IMR-90 (cell line): ENCODE measurements around the gene TBC1D22A. TPM values are rescaled to one million over a fixed set of nuclear protein-coding genes. Genes with fewer than 3 reads are reported as not detected.

Experiments used
- ATAC-seq: fragments of 200-7000 bp; cut with Tn5 transposase; 2 replicates; pipeline ENCODE4 v1.9.1; 2020; ENCODE audit warnings: low read depth, mild to moderate bottlenecking, moderate library complexity
- BruUV-seq: library from RNA; stranded (reverse); fragments of 400-500 nt; replicated peaks from 2 replicates; lab custom pipeline; 2021; lab: Mats Ljungman, UMichigan
- CTCF ChIA-PET: fragments of 300-600 bp; formaldehyde crosslinking; extraction: SDS; loops from one replicate; lab custom pipeline; 2021; ENCODE audit warnings: antibody characterized with exemption; lab: Yijun Ruan, JAX
- POLR2A ChIA-PET: fragments of 300-600 bp; sonication (Branson Sonifier 250); formaldehyde crosslinking; loops from one replicate; lab custom pipeline; 2022; ENCODE audit warnings: antibody characterized with exemption; ENCODE audit not compliant: unreplicated experiment; lab: Charles Lee
- DNase-seq: peaks from one replicate; pipeline ENCODE4 v3.0.0; 2013
- H2AFZ ChIP-seq: replicated peaks from 2 replicates; pipeline ENCODE3; 2013; ENCODE audit warnings: low read length, mild to moderate bottlenecking; ENCODE audit not compliant: poor library complexity
- H2AK5ac ChIP-seq: 2 replicates; pipeline ENCODE4 v1.6.1; 2013; ENCODE audit warnings: low read depth, low read length, inconsistent platforms
- H2AK9ac ChIP-seq: replicated peaks from 2 replicates; pipeline ENCODE3; 2013; ENCODE audit warnings: mild to moderate bottlenecking, low read depth, low read length, moderate library complexity; ENCODE audit not compliant: poor library complexity
- H2BK120ac ChIP-seq: 2 replicates; pipeline ENCODE4 v1.6.1; 2013; ENCODE audit warnings: low read depth, low read length, inconsistent platforms
- H2BK15ac ChIP-seq: 3 replicates; pipeline ENCODE4 v1.6.1; 2013; ENCODE audit warnings: low read depth, low read length, inconsistent platforms
- H2BK20ac ChIP-seq: 2 replicates; pipeline ENCODE4 v1.6.1; 2013; ENCODE audit warnings: low read depth, mild to moderate bottlenecking, inconsistent platforms, low read length, moderate library complexity
- H2BK5ac ChIP-seq: 2 replicates; pipeline ENCODE4 v1.6.1; 2013; ENCODE audit warnings: mild to moderate bottlenecking, low read depth, low read length, inconsistent platforms; ENCODE audit not compliant: poor library complexity, severe bottlenecking
- H3K14ac ChIP-seq: replicated peaks from 2 replicates; pipeline ENCODE4 v1.6.1; 2013; ENCODE audit warnings: low read depth, low read length, inconsistent platforms
- H3K18ac ChIP-seq: 2 replicates; pipeline ENCODE4 v1.6.1; 2013; ENCODE audit warnings: low read depth, low read length, control low read depth
- H3K23ac ChIP-seq: 2 replicates; pipeline ENCODE4 v1.6.1; 2013; ENCODE audit warnings: low read depth, low read length, inconsistent platforms
- H3K27ac ChIP-seq: 2 replicates; pipeline ENCODE4 v1.5.1; 2013; ENCODE audit warnings: mild to moderate bottlenecking, control low read depth, low read length; ENCODE audit not compliant: insufficient read depth
- H3K27me3 ChIP-seq: 2 replicates; pipeline ENCODE4 v1.6.1; 2013; ENCODE audit warnings: low read length; ENCODE audit not compliant: control insufficient read depth, insufficient read depth
- H3K36me3 ChIP-seq: 2 replicates; pipeline ENCODE4 v1.6.1; 2013; ENCODE audit warnings: low read length, mixed read lengths; ENCODE audit not compliant: control insufficient read depth, insufficient read depth
- H3K4ac ChIP-seq: 2 replicates; pipeline ENCODE4 v1.6.1; 2013; ENCODE audit warnings: low read depth, low read length, inconsistent platforms
- H3K4me1 ChIP-seq: 2 replicates; pipeline ENCODE4 v1.6.1; 2013; ENCODE audit warnings: low read length, mixed read lengths; ENCODE audit not compliant: control insufficient read depth, insufficient read depth
- H3K4me2 ChIP-seq: 2 replicates; pipeline ENCODE4 v1.6.1; 2013; ENCODE audit warnings: low read depth, mild to moderate bottlenecking, control low read depth, low read length, moderate library complexity
- H3K4me3 ChIP-seq: 2 replicates; pipeline ENCODE4 v1.5.1; 2013; ENCODE audit warnings: low read depth, mild to moderate bottlenecking, control low read depth, low read length, moderate library complexity; ENCODE audit not compliant: insufficient read depth
- H3K56ac ChIP-seq: 2 replicates; pipeline ENCODE4 v1.6.1; 2013; ENCODE audit warnings: low read length, inconsistent platforms; ENCODE audit not compliant: insufficient read depth; ENCODE audit errors: extremely low read depth
- H3K79me1 ChIP-seq, 2 experiments: 2 replicates each; pipeline ENCODE4 v1.6.1; 2013; ENCODE audit warnings: low read length in 2 of 2, inconsistent platforms in 1 of 2, low read depth in 1 of 2
- H3K9ac ChIP-seq: 2 replicates; pipeline ENCODE4 v1.6.1; 2013; ENCODE audit warnings: low read depth, low read length, control low read depth
- H3K9me1 ChIP-seq: 2 replicates; pipeline ENCODE4 v1.6.1; 2013; ENCODE audit warnings: low read length, inconsistent platforms; ENCODE audit not compliant: insufficient read depth
- H3K9me3 ChIP-seq: 2 replicates; pipeline ENCODE4 v1.6.1; 2013; ENCODE audit warnings: low read length; ENCODE audit not compliant: control insufficient read depth, insufficient read depth
- H4K20me1 ChIP-seq: 2 replicates; pipeline ENCODE4 v1.6.1; 2013; ENCODE audit warnings: low read length, inconsistent platforms; ENCODE audit not compliant: insufficient read depth
- H4K5ac ChIP-seq: 2 replicates; pipeline ENCODE4 v1.6.1; 2013; ENCODE audit warnings: mild to moderate bottlenecking, low read depth, low read length, control low read depth
- H4K8ac ChIP-seq, 2 experiments: 2 replicates each; pipeline ENCODE4 v1.6.1; 2013; ENCODE audit warnings: low read depth in 2 of 2, low read length in 2 of 2, control low read depth in 1 of 2, inconsistent platforms in 1 of 2
- H4K91ac ChIP-seq: 2 replicates; pipeline ENCODE4 v1.6.1; 2013; ENCODE audit warnings: low read depth, low read length, inconsistent platforms; ENCODE audit not compliant: insufficient read depth
- BHLHE40 ChIP-seq: fragments of 150-350 bp; IDR thresholded peaks from 2 replicates; pipeline ENCODE4 v1.6.1; 2016; ENCODE audit warnings: mild to moderate bottlenecking, low read depth, low read length
- CEBPB ChIP-seq: IDR thresholded peaks from 2 replicates; pipeline ENCODE4 v1.6.1; 2012; ENCODE audit warnings: low read depth, low read length, improper control_type of control experiment
- CTCF ChIP-seq: conservative IDR thresholded peaks from 2 replicates; pipeline ENCODE4 v1.5.1; 2012; ENCODE audit warnings: mild to moderate bottlenecking, low read depth, low read length, improper control_type of control experiment
- FOS ChIP-seq: fragments of 150-350 bp; IDR thresholded peaks from 2 replicates; pipeline ENCODE4 v1.6.1; 2016; ENCODE audit warnings: low read depth, low read length
- MAFK ChIP-seq: IDR thresholded peaks from 2 replicates; pipeline ENCODE4 v1.6.1; 2012; ENCODE audit warnings: low read depth, low read length, improper control_type of control experiment
- NFE2L2 ChIP-seq: fragments of 150-350 bp; IDR thresholded peaks from 2 replicates; pipeline ENCODE4 v1.6.1; 2016; ENCODE audit warnings: low read depth, mild to moderate bottlenecking, low read length
- RAD21 ChIP-seq: IDR thresholded peaks from 2 replicates; pipeline ENCODE4 v1.6.1; 2012; ENCODE audit warnings: low read length, improper control_type of control experiment
- RFX5 ChIP-seq: IDR thresholded peaks from 2 replicates; pipeline ENCODE4 v1.8.0; 2012; ENCODE audit warnings: low read depth, mild to moderate bottlenecking, low read length, moderate library complexity
- WGBS, 2 experiments: methylation state at CpG; one replicate each; pipeline versions ENCODE4 v1.1.5 to v1.1.7; 2013; ENCODE audit warnings: missing lambda C conversion rate in 2 of 2; ENCODE audit not compliant: insufficient read length in 1 of 2; ENCODE audit errors: extremely low coverage in 2 of 2; 5-methylcytosine and 5-hydroxymethylcytosine counted together
- dilution Hi-C: fragments of 300-500 bp; cut with HindIII; formaldehyde crosslinking; loops from one replicate; pipeline ENCODE4 v1.14.3; 2018; ENCODE audit warnings: low sequenced_read_pairs; ENCODE audit not compliant: unreplicated experiment
- in situ Hi-C: fragments of 300-500 bp; cut with MboI; formaldehyde crosslinking; loops from 3 replicates; pipeline ENCODE4 v1.14.3; 2019; ENCODE audit warnings: low sequenced_read_pairs, inconsistent platforms, mixed read lengths
- intact Hi-C: fragments of 100-400 bp; cut with micrococcal nuclease; formaldehyde crosslinking; loops from 2 replicates; pipeline ENCODE4 v1.10.0; 2022
- polyA plus RNA-seq, 3 experiments: library from polyadenylated mRNA; depleted of rRNA; stranded (reverse); fragments of >200 nt; gene quantifications; 2 replicates each; pipeline ENCODE4 v1.2.3, GENCODE V29; 2012; ENCODE audit warnings: low replicate concordance in 1 of 3
- total RNA-seq: library from RNA; depleted of rRNA; stranded (reverse); fragments of >200 nt; gene quantifications from 2 replicates; pipeline ENCODE4 v1.2.3, GENCODE V29; 2012
- TF ChIP-seq, protein P1 (sequence below): fragments of 150-350 bp; IDR thresholded peaks from 2 replicates; pipeline ENCODE4 v1.6.1; 2017; ENCODE audit warnings: mild to moderate bottlenecking, antibody characterized with exemption, low read length, low read depth

TBC1D22A gene
- total and polyA plus RNA-seq, 2 of the 4 experiments (the other 2 are of a cell fraction): 9.0 to 16.7 TPM

- H4K8ac ChIP-seq: no peak overlapping the region
- H2AK5ac ChIP-seq: no peak overlapping the region
- CTCF ChIA-PET: no interaction called here
- in situ Hi-C loops (no loop called here), dilution Hi-C loops (no loop called here), intact Hi-C loops (no loop called here)
- WGBS, 2 experiments: 40% methylated on average over 4 of the region's 14 CpGs; no CpG with 5 or more reads in 1 of the 2 experiments
- no peaks in the 10 kb centered on the region for H3K27me3 ChIP-seq
- POLR2A ChIA-PET: no interaction called here
- no peak overlapping the region for H4K5ac ChIP-seq
- H2BK120ac ChIP-seq: no peak overlapping the region
- no TSS peak for BruUV-seq
- no peak overlapping the region for H3K27ac ChIP-seq
- no peak overlapping the region for H2AFZ ChIP-seq
- H3K9ac ChIP-seq: no peak overlapping the region
- no peak overlapping the region for H3K18ac ChIP-seq
- peaks cover 22 to 73% of the 10 kb centered on the region in 2 experiments for H3K79me1 ChIP-seq
- H3K14ac ChIP-seq: no peak overlapping the region
- H3K4me2 ChIP-seq: no peak overlapping the region
- H4K91ac ChIP-seq: no peak overlapping the region
- H2AK9ac ChIP-seq: no peak overlapping the region
- no peaks in the 10 kb centered on the region for H3K9me3 ChIP-seq
- H2BK5ac ChIP-seq: no peak overlapping the region
- no peak overlapping the region for H3K4me3 ChIP-seq
- DNase-seq (no peak), ATAC-seq (no peak)
- H3K4me1 ChIP-seq: peaks cover 14% of the 10 kb centered on the region
- peaks cover 1% of the 10 kb centered on the region for H3K36me3 ChIP-seq
- H4K20me1 ChIP-seq: peaks cover 30% of the 10 kb centered on the region
- H2BK20ac ChIP-seq: no peak overlapping the region
- no peak overlapping the region for H3K4ac ChIP-seq
- peaks cover 20% of the 10 kb centered on the region for H3K9me1 ChIP-seq
- H3K23ac ChIP-seq: no peak overlapping the region
- no peak overlapping the region for H2BK15ac ChIP-seq
- H3K56ac ChIP-seq: no peak overlapping the region
- TF ChIP-seq RFX5 (no peak), CEBPB (no peak), NFE2L2 (no peak), BHLHE40 (no peak), FOS (no peak), RAD21 (no peak), MAFK (no peak), CTCF (no peak)
- TF ChIP-seq, protein P1, sequence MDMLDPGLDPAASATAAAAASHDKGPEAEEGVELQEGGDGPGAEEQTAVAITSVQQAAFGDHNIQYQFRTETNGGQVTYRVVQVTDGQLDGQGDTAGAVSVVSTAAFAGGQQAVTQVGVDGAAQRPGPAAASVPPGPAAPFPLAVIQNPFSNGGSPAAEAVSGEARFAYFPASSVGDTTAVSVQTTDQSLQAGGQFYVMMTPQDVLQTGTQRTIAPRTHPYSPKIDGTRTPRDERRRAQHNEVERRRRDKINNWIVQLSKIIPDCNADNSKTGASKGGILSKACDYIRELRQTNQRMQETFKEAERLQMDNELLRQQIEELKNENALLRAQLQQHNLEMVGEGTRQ: no peak
Observed at GRCh38 chr22:46770151-46770641, 7.7 kb downstream of the TBC1D22A start.
